EH (cell line): ENCODE results near the gene ICAM4.
A peak's percentile ranks its signal among the peaks of the same experiment; 100 is the strongest.
"Not testable (repeated sequence)": the region's sequence is repeated elsewhere in the genome, so short reads cannot be mapped to it uniquely, and the experiment has no call there.

Experiments used
- DNase-seq: peaks from one replicate; pipeline ENCODE4 v3.0.0-alpha.2; 2015; ENCODE audit warnings: low read depth

The ICAM4 gene, protein sequence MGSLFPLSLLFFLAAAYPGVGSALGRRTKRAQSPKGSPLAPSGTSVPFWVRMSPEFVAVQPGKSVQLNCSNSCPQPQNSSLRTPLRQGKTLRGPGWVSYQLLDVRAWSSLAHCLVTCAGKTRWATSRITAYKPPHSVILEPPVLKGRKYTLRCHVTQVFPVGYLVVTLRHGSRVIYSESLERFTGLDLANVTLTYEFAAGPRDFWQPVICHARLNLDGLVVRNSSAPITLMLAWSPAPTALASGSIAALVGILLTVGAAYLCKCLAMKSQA

DNA sequence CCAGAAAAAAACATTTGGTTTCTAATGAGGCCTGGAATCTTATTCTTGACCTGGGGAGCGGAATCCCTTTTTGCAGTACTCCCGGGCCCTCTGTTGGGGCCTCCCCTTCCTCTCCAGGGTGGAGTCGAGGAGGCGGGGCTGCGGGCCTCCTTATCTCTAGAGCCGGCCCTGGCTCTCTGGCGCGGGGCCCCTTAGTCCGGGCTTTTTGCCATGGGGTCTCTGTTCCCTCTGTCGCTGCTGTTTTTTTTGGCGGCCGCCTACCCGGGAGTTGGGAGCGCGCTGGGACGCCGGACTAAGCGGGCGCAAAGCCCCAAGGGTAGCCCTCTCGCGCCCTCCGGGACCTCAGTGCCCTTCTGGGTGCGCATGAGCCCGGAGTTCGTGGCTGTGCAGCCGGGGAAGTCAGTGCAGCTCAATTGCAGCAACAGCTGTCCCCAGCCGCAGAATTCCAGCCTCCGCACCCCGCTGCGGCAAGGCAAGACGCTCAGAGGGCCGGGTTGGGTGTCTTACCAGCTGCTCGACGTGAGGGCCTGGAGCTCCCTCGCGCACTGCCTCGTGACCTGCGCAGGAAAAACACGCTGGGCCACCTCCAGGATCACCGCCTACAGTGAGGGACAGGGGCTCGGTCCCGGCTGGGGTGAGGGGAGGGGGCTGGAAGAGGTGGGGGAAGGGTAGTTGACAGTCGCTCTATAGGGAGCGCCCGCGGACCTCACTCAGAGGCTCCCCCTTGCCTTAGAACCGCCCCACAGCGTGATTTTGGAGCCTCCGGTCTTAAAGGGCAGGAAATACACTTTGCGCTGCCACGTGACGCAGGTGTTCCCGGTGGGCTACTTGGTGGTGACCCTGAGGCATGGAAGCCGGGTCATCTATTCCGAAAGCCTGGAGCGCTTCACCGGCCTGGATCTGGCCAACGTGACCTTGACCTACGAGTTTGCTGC, at the start of gene ICAM4:
Gene ICAM4, plus strand, starts transcription at position 153 of the 935 bp plus-strand sequence. Its CDS starts 58 bp downstream, at position 211.
- DNase-seq = peak; percentile 37

DNA sequence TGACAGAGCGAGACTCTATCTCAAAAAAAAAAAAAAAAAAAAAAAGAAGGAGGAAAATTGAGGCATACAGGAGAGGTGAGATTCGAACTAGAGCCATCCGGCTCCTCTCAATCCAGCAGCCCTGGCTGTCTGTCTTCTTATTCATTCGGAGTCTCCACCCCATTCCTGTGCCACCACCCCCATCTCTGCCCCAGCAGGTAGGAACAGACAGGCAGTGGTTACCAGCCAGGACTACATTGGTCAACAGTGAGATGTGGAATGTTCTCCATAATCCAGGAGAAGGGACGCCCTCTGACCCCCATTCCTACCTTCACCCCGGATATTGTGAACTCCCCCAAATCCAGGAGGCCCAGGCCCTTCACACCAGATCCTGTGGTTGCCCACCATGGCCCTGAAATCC, 49.1 kb upstream of the ICAM4 start:
- no peak for DNase-seq

DNA sequence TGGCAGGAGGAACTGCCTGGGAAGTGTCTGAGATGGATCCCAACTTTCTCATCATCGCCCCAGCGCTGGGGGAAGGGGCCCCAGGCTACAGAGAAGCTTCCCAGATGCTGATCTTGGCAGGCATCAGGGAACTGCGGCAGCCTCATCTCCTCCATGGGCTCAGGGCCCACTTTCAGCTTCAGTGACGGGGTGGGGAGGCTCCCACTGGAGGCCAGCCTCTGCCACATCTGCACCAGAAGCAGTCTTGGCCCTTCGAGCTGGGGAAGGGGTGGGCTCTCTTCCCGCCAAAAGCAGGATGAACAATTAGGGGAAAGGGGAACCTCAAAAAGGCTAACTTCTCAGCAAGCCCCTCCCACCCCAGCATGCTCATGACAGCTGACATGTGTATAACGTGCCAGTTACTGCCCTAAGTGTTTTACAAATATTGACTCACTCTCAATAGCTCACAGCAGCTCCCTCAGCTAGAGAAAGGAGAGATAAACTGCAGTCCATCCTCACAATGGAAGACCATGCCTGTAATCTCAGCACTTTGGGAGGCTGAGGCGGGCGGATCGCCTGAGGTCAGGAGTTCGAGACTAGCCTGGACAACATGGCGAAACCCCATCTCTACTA, 48.5 kb upstream of the ICAM4 start:
- DNase-seq = peak; percentile 77

- DNase-seq = not testable (repeated sequence)
These were observed 44.8 kb upstream of the ICAM4 start for GRCh38 chr19:10241826-10242449.

- DNase-seq = no peak
These were observed 43.1 kb upstream of the ICAM4 start for GRCh38 chr19:10243606-10244005.

- DNase-seq = no peak
These were observed 41.4 kb upstream of the ICAM4 start for GRCh38 chr19:10245189-10245939.

GRCh38 chr19:10246511-10246910, 40.2 kb upstream of the ICAM4 start:
- no peak for DNase-seq

- DNase-seq = peak; percentile 99
These were observed 34.7 kb upstream of the ICAM4 start, which contains the start of gene MRPL4 for GRCh38 chr19:10251792-10252694. TSS of gene MRPL4 (plus strand) at chr19:10252214. CDS start at chr19:10252254, 40 bp downstream.

DNA sequence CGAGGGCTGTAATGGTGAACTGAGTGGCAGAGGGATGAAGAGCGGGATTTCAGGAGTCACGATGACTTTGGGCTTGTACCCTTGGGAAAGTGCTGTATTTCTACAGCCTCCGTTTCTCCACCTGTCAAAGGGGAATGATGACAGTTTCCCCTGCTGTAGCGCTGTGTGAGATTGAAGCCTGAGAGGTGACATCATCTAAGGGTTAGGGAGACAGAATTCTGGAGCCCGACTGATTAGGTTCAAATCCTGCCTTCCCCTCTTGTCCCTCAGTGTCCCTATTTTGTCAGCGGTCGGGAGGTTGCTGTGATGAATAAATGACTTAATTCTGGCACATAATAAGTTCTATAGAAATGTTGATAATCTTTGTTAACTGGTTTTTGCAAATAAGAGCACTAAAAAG, 34.0 kb upstream of the ICAM4 start:
- no peak for DNase-seq

GRCh38 chr19:10254244-10254643, 32.5 kb upstream of the ICAM4 start:
- no peak for DNase-seq

GRCh38 chr19:10255358-10255757, 31.4 kb upstream of the ICAM4 start:
- DNase-seq = no peak

DNA sequence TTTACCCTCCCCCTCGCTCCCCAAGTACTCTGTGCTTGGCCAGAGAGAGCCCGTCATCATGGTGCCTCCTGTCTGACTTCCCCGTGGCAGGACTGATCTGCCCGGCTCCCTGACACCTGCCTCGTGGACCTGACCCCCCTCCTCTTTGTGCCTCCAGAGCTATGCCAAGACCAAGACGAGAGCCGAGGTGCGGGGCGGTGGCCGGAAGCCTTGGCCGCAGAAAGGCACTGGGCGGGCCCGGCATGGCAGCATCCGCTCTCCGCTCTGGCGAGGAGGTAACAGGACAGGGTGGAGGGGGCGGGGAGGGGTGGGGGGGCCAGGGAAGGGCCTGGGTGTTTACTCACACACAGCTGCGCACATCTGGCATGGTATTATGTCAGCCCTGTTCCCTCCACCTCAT, 30.2 kb upstream of the ICAM4 start:
- no peak for DNase-seq

DNA sequence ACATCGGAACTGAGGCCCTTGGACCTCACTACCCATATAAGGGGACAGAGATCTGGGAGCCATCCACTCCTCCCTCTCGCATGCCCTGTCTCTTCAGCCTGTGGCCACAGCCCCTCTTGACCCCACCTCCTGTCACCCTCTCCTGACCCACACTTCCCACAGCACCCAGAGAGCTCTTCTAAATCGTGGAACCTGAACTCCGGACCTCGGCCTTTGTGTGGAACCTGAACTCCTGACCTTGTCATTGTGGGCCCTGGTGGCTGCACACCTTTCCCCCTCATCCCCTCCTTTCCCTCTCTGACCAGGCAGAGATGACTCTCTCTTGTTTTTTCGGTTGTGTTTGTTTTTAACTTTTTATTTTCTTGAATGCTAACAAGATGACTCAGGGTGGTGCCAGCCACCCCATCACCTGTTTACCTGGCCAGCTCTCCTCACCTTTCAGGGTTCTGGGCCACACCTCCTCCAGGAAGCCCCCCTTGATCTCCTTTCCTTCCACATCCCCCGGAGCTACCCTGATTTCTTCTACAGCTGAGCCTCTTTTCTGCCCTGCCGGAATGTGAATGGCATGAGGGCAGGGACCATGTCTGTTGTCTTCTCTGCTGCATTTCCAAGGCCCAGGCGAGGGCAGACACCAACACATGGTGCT, 29.7 kb upstream of the ICAM4 start:
- no peak for DNase-seq

GRCh38 chr19:10258080-10258710, 28.6 kb upstream of the ICAM4 start:
- DNase-seq = no peak

DNA sequence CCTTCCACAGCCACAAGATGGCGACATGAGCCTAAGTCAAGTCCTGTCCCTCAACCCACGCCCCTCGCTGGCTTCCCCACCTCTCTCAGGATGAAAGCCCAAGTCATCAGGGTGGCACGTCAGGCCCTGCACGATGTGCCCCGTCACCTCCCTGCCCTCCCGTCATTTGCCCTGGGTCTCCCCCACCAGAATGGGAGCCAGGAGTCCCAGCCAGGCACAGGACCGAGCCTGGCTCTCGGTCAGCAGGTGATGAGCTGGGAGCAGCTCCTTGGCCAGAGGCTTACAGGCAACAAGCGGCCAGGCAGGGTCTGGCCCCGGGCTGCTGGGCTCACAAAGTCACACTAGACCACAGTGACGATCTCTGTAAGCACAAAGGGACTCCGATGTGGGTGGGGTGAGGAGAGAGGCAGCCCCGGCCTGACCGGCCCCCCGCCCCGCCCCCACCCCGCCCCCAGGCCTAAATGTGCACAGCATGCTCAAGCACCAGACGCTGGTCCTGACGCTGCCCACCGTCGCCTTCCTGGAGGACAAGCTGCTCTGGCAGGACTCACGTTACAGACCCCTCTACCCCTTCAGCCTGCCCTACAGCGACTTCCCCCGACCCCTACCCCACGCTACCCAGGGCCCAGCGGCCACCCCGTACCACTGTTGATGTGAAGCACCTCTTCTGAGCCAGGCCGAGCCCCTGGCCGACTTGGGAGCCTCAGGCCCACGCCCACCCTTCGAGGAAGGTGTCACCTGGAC, 27.4 kb upstream of the ICAM4 start:
- DNase-seq = peak; percentile 84

DNA sequence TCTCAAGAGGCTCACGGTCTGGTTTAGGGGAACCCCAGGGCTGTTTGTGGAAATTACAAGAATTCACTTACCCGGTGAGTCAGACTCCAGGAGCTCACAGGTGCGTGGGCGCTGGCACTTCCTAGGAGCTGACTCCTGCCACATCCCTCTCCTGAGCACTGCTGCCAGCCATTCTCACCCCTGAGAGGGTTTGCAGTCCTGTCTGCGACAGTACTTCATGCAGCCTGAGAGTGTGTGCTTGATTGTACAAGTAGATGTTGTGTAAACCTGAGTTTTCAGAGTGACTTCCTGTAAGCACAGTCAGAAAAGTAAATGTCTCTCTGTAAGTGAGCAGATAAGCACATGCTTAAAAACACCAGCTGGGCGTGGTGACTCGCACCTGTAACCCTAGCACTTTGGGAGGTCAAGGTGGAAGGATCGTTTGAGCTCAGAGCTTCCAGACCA, 26.6 kb upstream of the ICAM4 start:
- DNase-seq = no peak

DNA sequence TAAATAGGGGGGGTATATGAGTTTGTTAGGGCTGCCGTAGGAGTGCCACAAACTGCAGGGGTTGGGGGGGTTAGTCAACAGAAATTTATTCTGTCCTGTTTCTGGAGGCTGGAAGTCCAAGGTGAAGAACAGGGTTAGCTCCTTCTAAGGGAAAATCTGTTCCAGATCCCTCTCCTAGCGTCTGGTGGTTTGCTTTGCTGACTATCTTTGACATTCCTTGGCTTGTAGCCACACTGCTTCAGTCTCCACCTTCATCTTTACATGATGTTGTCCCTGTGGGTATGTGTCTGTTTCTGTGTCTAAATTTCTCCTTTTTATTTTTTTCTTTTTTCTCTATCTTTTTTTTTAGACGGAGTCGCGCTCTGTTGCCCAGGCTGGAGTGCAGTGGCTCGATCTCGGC, 24.0 kb upstream of the ICAM4 start:
- peak; percentile 70 for DNase-seq

GRCh38 chr19:10266706-10267105, 20.0 kb upstream of the ICAM4 start:
- no peak for DNase-seq

- DNase-seq = no peak
These were observed 18.7 kb upstream of the ICAM4 start for GRCh38 chr19:10268071-10268470.
